ENCODE results near the gene IGSF23. TPM values are rescaled to one million over a fixed set of nuclear protein-coding genes. Genes with fewer than 3 reads are reported as not detected.

The IGSF23 gene
- total and polyA plus RNA-seq, 2 experiments from 2014 or later = not detected

DNA sequence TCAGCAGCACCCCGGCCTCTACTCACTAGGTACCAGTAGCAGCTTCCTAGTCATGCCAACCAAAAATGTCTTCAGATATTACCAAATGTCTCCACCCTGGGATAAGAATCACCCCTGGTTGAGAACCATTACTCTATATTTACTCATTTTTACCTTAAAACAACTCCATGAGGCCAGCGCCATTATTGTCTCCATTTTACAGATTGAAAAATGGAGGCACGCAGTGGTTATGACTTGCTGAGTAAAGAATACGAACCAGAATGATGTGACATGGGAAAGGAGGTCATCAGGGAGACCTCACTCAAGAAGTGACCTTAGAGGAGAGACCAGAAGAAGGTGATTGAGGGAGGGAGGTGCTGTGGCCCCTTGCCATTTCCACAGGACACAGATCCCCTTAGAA, 60.1 kb downstream of the IGSF23 start (continued):
- TF ChIP-seq, protein P1, sequence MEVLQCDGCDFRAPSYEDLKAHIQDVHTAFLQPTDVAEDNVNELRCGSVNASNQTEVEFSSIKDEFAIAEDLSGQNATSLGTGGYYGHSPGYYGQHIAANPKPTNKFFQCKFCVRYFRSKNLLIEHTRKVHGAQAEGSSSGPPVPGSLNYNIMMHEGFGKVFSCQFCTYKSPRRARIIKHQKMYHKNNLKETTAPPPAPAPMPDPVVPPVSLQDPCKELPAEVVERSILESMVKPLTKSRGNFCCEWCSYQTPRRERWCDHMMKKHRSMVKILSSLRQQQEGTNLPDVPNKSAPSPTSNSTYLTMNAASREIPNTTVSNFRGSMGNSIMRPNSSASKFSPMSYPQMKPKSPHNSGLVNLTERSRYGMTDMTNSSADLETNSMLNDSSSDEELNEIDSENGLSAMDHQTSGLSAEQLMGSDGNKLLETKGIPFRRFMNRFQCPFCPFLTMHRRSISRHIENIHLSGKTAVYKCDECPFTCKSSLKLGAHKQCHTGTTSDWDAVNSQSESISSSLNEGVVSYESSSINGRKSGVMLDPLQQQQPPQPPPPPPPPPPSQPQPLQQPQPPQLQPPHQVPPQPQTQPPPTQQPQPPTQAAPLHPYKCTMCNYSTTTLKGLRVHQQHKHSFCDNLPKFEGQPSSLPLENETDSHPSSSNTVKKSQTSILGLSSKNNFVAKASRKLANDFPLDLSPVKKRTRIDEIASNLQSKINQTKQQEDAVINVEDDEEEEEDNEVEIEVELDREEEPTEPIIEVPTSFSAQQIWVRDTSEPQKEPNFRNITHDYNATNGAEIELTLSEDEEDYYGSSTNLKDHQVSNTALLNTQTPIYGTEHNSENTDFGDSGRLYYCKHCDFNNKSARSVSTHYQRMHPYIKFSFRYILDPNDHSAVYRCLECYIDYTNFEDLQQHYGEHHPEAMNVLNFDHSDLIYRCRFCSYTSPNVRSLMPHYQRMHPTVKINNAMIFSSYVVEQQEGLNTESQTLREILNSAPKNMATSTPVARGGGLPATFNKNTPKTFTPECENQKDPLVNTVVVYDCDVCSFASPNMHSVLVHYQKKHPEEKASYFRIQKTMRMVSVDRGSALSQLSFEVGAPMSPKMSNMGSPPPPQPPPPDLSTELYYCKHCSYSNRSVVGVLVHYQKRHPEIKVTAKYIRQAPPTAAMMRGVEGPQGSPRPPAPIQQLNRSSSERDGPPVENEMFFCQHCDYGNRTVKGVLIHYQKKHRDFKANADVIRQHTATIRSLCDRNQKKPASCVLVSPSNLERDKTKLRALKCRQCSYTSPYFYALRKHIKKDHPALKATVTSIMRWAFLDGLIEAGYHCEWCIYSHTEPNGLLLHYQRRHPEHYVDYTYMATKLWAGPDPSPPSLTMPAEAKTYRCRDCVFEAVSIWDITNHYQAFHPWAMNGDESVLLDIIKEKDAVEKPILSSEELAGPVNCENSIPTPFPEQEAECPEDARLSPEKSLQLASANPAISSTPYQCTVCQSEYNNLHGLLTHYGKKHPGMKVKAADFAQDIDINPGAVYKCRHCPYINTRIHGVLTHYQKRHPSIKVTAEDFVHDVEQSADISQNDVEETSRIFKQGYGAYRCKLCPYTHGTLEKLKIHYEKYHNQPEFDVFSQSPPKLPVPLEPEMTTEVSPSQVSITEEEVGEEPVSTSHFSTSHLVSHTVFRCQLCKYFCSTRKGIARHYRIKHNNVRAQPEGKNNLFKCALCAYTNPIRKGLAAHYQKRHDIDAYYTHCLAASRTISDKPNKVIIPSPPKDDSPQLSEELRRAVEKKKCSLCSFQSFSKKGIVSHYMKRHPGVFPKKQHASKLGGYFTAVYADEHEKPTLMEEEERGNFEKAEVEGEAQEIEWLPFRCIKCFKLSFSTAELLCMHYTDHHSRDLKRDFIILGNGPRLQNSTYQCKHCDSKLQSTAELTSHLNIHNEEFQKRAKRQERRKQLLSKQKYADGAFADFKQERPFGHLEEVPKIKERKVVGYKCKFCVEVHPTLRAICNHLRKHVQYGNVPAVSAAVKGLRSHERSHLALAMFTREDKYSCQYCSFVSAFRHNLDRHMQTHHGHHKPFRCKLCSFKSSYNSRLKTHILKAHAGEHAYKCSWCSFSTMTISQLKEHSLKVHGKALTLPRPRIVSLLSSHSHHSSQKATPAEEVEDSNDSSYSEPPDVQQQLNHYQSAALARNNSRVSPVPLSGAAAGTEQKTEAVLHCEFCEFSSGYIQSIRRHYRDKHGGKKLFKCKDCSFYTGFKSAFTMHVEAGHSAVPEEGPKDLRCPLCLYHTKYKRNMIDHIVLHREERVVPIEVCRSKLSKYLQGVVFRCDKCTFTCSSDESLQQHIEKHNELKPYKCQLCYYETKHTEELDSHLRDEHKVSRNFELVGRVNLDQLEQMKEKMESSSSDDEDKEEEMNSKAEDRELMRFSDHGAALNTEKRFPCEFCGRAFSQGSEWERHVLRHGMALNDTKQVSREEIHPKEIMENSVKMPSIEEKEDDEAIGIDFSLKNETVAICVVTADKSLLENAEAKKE (CRISPR knock-in tag; IDR thresholded peaks at IDR 0.05) = no peak

DNA sequence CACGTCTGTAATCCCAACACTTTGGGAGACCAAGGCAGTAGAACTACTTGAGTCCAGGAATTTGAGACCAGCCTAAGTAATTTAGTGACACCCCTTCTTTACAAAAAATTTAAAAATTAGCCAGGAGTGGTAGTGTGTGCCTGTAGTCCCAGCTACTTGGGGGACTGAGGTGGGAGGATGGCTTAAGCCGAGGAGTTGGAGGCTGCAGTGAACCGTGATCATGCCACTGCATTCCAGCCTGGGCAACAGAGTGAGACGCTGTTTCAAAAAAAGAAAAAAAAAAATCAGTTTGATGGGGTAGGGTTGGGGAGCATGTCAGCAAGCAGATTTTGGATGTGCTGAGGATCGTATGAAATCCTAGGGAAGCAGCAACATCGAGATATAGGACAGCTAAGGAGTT, 62.2 kb downstream of the IGSF23 start:
- Mint-ChIP-seq H3K4me1 (peaks cover 2% of the 10 kb centered on the region; the same call in 2 of the 3 replicates), H3K4me3 (no peak overlapping the region), H3K36me3 (ENCODE audit: low read depth) (0 out of 3 replicates have a peak, but pooled peaks cover 3% of the 10 kb centered on the region), H3K27me3 (ENCODE audit: insufficient read depth, low read depth, poor library complexity) (peaks cover 5% of the 10 kb centered on the region), H3K27ac (no peak overlapping the region), H3K9me3 (no peaks in the 10 kb centered on the region; the same call in 2 of the 3 replicates)
- H3K4me1 ChIP-seq (ENCODE audit: insufficient read depth) = no peaks in the 10 kb centered on the region
- H3K9me2 ChIP-seq (ENCODE audit: insufficient read depth) = no peaks in the 10 kb centered on the region
- no peak overlapping the region for H3K27ac ChIP-seq (ENCODE audit: low read depth)
- no peaks in the 10 kb centered on the region for H3F3A ChIP-seq (replicated peaks; ENCODE audit: low read depth)
- no peak for ATAC-seq
- H3K27me3 ChIP-seq (ENCODE audit: insufficient read depth) = no peaks in the 10 kb centered on the region
- H3K36me3 ChIP-seq (ENCODE audit: insufficient read depth) = no peaks in the 10 kb centered on the region
- H3K4me2 ChIP-seq = no peak overlapping the region
- no peak overlapping the region for H2AFZ ChIP-seq
- no peak overlapping the region for H3K4me3 ChIP-seq
- no peaks in the 10 kb centered on the region for H3K79me2 ChIP-seq (replicated peaks; ENCODE audit: insufficient read depth)
- DNase-seq (ENCODE audit: low spot score) = no peak
- H4K20me1 ChIP-seq (replicated peaks; ENCODE audit: insufficient read depth) = no peaks in the 10 kb centered on the region
- TF ChIP-seq JUNB (IDR thresholded peaks at IDR 0.05; ENCODE audit: unreplicated experiment) = no peak
- no peak for TF ChIP-seq ZNF114 (CRISPR knock-in tag; IDR thresholded peaks at IDR 0.05)
- TF ChIP-seq, protein P2, sequence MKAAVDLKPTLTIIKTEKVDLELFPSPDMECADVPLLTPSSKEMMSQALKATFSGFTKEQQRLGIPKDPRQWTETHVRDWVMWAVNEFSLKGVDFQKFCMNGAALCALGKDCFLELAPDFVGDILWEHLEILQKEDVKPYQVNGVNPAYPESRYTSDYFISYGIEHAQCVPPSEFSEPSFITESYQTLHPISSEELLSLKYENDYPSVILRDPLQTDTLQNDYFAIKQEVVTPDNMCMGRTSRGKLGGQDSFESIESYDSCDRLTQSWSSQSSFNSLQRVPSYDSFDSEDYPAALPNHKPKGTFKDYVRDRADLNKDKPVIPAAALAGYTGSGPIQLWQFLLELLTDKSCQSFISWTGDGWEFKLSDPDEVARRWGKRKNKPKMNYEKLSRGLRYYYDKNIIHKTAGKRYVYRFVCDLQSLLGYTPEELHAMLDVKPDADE (IDR thresholded peaks at IDR 0.05) = no peak
- TF ChIP-seq, protein P1 (CRISPR knock-in tag; IDR thresholded peaks at IDR 0.05) = no peak
- TF ChIP-seq EZH2phosphoT487 (IDR thresholded peaks at IDR 0.05; ENCODE audit: unreplicated experiment) = no peak
- TF ChIP-seq POLR2AphosphoS5 (IDR thresholded peaks at IDR 0.05; ENCODE audit: low read depth) = no peak
- TF ChIP-seq CREB1 (CRISPR knock-in tag; IDR thresholded peaks at IDR 0.05; ENCODE audit: low read depth) = no peak

Data from GM23338 (cell line).